OCI-M1 (cell line): ENCODE results near the gene PRDX5.

ENCODE experiments used
- DNase-seq: peaks from one replicate; lab custom pipeline; 2025; lab: John Stamatoyannopoulos, UW

The PRDX5 gene

DNA sequence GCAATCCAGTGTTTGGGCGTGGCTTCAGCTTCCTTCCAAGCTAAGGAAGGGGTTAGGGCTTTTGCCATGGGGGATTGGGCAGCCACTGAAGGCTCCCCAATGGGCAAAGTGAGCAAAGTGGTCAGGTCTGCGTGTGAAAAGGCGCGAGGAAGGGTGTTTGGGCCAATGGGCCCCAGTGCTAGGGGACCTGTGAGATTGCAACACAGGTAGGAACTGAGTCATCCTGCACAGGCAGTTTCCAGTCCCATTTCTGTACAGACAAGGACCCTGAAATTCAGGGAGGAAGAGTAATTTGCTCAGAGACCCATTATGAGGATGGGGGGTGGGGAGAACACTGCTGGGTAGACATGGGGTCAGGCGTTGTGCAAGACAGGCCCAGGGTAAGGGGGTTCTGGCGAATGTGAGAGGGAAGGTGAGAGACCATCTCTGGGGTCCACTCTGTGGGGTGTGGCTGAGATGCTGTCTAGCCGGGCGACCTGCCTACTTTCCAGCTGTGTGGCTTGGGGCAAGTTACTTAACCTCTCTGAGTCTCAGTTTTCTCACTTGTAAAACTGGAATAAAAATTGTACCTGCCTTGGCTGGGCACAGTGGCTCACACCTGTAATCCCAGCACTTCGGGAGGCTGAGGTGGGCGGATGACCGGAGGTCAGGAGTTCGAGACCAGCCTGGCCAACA lies 29.4 kb downstream of the PRDX5 start:
- no peak for DNase-seq

DNA sequence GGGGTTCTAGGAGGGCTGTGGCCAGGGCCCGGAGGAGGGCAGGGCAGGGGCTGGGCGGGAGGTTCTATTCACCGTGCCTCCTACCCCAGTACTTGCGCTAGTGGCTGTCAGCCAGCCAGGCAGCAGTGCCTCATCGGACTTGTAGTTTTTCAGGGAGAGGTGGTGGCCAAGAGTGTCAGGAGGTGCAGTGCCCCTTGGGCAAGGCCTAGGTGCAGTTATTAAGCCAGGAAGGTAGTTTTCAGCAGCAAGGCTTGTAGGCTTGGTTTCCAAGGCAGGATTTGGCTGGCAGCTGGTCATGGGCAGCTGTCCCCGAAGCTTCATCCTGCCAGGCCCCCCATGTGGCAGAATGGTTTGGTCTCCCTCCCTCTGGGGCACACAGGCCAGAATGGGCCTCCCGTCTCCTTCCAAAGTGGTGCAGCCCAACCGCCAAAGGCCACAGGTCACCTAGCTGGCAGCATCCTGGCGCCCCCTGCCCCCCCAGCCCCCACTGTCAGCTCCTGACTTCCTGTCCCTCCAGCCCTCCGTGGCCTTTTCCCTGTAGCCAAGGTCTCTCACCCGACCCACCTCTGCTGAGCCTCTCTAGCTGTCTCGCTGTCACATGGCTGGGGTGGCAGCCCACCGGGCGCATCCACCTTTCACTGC lies 30.6 kb downstream of the PRDX5 start:
- DNase-seq: no peak

DNA sequence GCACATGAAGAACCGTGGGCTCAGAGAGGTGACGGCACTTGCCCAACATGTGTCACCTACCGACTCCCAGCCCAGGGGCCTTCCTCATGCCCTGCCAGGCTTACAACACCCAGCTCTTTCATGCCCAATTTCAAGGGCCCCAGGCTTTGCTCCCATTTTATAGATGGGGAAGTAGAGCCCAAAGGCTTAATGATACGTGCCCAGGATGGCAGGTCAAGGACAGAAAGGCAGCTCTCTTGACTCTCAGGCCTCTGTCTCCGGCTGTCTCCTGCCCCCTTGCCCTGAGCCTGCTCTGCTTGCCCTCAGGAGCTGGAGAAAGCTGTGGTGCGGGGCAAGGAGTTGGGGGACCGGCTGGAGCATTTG lies 31.1 kb downstream of the PRDX5 start:
- DNase-seq: no peak

DNA sequence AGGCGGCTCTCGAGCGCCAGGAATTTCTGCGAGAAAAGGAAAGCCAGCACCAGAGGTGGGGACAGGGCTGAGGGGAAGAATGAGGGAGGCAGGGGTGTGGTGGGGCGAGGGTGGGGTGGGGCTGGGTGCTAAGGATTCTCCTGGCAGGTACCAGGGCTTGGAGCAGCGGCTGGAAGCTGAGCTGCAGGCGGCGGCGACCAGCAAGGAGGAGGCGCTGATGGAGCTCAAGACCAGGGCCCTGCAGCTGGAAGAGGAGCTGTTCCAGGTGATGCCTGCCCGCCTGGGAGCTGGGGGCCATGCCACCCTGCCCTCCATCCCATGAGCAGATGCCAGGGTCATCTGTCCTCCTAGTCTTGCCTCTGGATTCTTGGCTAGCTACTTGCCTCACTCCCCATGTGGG lies 31.5 kb downstream of the PRDX5 start:
- DNase-seq: no peak

DNA sequence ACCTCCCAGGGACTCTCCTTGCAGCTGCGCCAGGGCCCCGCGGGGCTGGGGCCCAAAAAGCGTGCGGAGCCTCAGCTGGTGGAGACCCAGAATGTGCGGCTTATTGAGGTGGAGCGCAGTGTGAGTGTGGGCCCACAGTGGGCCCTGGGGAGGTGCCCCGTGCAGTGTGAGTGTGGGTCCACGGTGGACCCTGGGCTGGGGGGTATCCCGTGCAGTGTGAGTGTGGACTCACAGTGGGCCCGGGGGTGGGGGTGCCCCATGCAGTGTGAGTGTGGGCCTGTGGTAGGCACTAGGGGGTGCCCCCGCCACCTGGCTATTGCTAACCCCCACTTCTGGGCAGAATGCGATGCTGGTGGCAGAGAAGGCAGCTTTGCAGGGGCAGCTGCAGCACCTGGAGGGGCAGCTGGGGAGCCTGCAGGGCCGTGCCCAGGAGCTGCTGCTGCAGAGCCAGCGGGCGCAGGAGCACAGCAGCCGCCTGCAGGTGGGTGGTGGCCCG lies 33.3 kb downstream of the PRDX5 start:
- no peak for DNase-seq

DNA sequence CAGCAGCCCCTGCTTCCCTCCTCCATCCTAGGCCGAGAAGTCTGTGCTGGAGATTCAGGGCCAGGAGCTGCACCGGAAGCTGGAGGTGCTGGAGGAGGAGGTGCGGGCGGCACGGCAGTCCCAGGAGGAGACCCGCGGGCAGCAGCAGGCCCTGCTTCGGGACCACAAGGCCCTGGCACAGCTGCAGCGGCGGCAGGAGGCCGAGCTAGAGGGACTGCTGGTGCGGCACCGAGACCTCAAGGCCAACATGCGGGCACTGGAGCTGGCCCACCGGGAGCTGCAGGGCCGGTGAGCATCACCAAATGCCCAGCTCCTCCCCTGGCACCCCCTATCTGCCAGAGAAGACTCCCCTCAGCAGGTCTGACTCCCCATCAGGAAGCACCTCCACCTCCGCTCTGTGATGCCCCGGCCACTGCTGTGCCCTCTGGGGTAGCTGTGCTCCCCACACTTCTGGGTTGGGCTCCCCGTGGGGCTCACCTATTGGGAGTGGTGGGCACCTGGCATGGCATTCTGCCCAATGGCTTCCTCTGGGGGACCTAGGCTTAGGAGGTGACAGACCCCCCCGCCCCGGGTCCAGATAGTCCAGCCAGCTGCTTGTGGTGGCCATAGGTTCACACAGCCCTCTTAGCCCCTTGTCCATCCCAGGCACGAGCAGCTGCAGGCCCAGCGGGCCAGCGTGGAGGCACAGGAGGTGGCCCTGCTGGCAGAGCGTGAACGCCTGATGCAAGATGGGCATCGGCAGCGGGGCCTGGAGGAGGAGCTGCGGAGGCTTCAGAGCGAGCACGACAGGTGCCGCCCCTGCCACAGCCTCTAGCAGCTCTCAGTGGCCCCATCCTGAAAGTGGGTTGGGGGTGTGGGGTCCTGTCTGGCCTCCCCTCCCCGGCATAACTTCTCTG lies 34.4 kb downstream of the PRDX5 start:
- no peak for DNase-seq

DNA sequence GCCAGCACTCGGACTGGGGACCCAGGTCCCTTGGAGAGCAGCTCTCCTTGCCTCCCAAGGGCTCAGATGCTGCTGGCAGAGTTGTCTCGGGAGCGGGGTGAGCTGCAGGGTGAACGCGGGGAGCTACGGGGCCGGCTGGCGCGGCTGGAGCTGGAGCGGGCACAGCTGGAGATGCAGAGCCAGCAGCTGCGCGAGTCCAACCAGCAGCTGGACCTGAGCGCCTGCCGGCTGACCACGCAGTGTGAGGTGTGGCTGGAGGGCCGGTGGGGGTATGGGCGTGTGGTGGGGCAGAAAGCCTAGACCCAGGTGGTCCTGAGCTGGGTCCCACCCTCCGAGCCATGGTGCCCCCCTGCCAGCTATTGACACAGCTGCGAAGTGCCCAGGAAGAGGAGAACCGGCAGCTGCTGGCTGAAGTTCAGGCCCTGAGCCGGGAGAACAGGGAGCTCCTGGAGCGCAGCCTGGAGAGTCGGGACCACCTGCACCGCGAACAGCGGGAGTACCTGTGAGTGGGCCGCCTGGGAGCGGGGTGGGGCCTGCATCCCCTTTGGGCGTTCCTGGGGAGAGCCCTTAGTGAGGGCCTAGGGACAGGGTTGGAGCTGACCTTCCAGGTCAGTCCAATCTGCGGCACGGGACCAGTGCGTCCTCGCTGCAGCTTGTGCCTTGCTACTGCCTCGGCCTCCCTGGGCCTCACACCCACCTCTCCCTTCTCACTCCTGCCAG lies 35.2 kb downstream of the PRDX5 start:
- DNase-seq: no peak

DNA sequence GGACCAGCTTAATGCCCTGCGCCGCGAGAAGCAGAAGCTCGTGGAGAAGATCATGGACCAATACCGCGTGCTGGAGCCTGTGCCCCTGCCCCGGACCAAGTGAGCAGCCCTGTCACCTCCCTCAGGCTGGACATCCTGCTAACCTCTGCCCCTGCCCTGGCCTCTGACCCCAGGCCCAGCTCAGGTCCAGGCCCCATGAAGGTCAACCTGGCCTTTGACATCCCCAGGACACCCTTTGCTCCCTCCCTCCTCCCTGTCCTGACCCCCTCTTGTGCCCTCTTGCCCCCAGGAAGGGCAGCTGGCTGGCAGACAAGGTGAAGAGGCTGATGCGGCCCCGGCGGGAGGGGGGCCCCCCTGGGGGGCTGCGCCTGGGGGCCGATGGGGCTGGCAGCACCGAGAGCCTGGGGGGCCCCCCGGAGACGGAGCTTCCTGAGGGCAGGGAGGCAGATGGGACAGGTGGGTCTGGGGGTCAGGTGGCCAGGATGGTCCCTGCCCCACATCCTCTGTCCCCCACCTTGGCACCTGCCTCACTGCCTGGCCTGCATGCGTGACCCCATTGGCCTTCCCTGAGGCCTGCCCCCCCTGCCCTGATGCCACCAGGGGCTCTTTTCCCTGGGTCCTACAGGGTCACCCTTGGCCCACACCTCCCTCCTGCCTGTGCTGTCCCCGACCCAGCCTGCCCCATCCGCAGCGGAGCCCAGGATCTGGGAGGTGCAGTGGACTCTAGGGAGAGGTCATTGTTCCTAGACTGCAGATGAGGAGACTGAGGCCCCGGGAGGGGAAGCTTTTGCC lies 36.0 kb downstream of the PRDX5 start:
- no peak for DNase-seq

DNA sequence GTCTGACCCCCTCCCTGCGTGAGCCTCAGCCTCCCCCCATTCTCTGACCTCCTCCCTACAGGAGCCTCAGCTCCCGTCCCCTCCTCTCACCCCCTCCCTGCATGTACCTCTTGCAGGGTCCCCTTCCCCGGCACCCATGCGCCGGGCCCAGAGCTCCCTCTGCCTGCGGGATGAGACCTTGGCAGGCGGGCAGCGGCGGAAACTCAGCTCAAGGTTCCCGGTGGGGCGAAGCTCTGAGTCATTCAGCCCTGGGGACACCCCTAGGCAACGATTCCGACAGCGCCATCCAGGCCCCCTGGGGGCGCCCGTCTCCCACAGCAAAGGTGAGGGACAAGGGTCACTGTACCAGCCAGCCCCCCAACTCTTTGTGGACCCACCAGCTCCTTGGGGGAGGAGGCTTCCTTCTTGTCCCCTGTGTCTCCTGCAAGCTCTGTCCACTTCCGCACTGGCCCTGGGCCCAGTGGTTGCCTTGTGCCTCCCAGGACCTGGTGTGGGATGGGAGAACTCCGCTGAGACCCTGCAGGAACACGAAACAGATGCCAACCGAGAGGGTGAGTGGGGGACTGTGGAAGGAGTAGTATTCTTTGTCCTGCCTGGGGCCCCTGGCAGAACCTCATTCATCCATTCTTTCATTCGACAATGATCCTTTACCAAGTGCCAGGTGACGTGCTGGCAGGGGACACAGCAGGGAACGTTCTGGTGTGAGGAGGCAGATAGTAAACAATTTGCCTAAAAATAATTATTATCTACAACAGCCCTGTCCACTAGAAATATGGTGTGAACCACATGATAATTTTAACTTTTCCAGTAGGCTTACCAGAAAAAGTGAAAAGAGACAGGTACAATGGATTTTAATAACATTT lies 37.4 kb downstream of the PRDX5 start:
- DNase-seq: peak; percentile 94

DNA sequence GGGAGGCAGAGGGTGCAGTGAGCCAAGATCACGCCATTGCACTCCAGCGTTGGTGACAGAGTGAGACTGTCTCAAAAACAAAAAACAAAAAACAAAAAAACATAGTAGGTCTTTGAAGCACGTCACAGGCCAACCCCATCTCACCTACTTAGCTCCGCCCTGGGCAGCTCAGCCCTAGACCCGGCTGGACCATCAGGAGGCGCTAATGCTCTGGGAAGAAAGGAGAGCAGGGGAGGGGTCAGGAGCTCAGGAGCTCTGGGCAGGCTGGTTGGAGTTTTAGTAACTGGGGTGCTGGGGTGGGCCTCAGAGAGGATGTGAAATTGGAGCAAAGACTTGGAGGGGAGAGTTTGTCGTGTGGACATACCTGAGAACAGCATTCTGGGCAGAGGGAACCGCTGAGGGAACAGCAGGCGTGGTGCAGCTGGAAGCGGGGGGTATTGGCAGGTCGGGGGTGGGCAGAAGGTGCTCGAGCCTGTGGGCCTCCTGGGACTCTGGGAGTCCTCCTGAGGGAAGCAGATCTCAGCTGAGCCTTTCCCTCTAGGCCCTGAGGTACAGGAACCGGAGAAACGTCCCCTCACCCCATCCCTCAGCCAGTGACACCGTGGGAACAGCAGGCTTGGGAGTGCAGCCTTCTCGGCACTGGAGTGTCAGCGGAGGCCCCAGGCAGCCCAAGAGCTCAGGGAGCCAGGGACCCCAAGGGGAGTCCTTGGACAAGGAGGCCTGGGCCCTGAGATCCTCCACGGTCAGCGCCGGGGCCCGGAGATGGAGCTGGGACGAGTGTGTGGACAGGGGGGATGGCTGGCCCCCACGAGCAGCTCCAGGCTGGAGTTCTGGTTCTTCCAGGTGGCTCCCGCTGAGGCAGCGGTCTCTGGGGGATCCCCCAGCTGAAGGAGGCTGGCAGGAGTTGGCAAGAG lies 38.8 kb downstream of the PRDX5 start:
- peak; percentile 86 for DNase-seq

DNA sequence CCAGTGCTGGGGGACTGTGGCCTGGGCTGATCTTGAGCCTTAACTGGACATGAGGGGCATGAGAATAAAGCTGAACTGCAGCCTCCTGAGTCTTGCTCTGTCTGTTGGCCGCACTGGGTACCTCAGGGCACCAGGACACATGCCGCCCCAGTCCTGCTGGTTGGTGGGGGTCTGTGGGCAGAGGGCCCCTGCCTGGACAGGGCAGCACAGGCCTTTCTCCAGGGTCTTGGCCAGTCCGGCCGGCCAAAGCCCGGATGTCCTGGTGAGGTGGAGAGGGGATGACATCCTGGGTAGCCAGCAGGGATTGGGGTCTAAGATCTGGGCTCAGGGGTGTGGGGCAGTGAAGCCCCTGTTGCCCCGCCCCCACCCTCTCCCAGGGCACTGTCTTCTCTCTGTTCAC lies 39.5 kb downstream of the PRDX5 start:
- DNase-seq: no peak

DNA sequence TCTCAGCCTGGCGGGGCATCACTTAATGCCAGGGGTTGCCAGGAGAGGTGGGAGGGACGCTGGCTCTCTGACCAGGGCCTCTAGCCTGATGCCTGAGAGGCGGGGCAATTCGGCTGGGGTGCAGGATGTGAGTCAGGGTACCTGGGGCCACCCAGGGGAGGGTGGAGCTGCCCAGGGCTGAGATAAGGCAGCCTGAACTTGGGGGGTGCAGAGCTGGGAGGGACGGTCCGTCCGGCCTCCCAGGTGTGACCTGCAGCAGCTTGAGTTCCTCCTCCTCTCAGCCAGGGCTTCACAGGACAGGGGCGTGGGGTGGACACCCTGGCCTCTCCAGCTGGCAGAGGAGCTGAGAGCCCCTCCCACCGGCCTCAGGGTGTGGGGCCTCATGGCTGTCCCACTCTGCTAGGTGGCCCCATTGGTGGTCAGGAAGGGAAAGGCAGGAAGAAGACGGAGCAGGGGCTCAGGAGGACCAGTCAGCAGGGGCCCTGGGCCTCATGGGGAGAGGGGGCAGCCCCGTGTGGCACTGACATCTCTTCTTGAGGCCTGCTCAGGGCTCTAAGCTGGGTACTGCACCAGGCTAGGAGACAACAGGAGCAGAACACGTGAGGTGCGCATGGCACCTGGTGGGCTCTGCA lies 40.1 kb downstream of the PRDX5 start:
- DNase-seq: no peak

DNA sequence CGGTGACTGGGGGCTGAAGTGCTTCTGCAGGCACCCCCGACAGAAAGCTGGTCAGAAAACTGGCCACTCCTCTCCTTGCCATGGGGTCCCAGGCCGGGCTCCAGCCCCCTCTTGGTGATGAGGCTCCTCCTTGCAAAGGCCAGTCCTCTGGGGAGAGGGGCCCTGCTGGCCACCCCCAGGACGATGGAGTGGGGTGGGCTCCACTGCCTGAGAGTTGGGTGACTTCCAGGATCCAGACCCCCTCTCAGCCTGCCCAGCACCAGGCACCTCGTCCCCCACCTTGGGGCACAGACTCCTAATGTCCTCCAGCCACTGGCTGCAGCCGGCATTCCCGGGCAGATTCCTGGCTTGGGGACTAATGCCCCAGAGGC lies 40.6 kb downstream of the PRDX5 start:
- DNase-seq: no peak

DNA sequence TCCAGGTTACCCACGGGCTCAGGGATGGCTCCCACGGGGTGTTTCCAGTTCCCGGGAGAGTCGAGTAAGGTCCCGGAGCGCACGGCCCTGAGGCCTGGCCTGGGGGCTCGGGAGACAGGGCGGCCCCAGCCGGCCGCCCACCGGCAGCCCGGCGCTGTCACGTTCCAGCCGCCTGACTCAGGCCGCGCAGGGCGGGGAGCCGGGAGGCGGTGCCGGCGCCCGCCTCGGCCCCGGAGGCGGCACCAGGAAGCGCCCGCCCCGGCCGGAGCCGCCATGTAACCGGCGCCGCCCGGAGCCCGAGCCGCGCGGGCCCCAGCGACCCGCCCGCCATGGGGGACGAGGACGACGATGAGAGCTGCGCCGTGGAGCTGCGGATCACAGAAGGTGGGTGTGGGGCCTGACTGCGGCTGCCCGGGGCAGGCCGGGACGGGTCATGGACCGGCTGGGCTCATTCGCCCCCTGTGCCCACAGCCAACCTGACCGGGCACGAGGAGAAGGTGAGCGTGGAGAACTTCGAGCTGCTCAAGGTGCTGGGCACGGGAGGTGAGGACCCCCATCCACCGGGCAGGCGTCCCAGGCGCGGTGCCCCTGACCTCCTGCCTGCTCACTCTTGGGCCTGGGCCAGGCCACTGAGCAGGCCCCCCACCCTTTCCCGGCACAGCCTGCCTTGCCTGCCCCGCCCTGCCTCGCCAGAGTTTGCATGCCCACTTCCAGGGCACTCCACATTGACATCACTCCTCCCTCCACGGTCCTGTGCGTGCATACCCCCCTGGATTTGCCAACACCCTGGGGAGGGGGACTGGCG lies 41.2 kb downstream of the PRDX5 start, which contains the start of gene RPS6KA4:
RPS6KA4 (plus strand) TSS at position 256 of the 805 bp plus-strand sequence; CDS start at position 330, 74 bp downstream.
- peak; percentile 72 for DNase-seq

DNA sequence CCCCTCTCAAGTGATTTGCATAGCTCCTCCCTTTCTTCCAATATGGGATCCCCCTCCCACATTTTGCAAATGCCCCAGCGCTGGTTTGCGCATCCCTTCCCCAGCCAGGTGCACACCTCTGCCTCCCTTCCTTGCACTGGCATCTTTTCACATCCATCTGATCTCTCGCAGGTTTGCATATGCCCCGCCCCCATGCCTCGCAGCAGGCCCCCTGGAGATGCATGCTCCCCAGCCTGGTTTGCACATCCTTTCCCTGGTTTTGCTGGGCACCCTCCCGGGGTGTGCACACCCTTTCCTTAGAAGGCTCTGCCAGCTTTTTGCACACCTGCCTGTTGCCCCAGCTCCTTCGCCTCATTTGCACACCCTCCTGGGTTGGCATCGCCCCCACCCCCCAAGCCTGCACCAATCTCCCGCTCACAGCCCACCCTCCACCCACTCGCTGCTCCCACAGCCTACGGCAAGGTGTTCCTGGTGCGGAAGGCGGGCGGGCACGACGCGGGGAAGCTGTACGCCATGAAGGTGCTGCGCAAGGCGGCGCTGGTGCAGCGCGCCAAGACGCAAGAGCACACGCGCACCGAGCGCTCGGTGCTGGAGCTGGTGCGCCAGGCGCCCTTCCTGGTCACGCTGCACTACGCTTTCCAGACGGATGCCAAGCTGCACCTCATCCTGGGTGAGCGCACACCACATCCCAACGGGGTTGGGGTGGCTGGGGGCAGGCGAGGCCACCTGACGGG lies 42.0 kb downstream of the PRDX5 start:
- DNase-seq: no peak

DNA sequence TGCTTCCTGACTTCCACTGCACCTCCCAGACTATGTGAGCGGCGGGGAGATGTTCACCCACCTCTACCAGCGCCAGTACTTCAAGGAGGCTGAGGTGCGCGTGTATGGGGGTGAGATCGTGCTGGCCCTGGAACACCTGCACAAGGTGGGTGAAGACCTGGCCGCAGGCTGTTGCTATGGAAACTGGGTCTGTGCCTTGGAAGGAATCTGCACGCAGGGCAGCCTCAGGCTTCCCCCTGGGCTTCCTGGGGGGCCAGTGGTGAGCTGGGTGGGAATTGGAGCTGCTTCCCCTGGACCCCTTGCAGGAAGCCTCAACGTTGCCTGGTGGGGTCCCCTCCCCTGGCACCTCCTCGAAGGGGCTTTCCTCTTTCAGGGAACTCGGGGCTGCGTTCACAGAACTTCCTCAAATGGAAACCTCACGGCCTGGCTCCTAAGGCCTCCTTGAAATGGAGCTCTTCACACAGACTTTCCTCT lies 42.6 kb downstream of the PRDX5 start:
- no peak for DNase-seq

DNA sequence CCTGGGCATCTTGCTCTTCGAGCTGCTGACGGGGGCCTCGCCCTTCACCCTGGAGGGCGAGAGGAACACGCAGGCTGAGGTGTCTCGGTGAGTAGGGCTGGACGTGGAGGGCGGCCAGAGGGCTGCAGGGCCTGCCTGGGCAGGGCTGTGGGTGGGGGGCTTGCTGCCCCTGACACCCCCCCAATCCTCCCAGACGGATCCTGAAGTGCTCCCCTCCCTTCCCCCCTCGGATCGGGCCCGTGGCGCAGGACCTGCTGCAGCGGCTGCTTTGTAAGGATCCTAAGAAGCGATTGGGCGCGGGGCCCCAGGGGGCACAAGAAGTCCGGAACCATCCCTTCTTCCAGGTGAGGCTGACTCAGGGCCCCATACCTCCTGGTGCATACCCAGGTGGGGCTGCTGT lies 43.7 kb downstream of the PRDX5 start:
- DNase-seq: no peak
